GM12872 (cell line): Measurements from ENCODE around the gene VCAN.

Experiments used
- TF ChIP-seq, protein P1 (sequence below): IDR thresholded peaks from 3 replicates; pipeline ENCODE4 v1.5.1; 2011; ENCODE audit warnings: low read depth, mild to moderate bottlenecking, low read length, moderate library complexity; ENCODE audit not compliant: insufficient read depth

Gene VCAN

DNA sequence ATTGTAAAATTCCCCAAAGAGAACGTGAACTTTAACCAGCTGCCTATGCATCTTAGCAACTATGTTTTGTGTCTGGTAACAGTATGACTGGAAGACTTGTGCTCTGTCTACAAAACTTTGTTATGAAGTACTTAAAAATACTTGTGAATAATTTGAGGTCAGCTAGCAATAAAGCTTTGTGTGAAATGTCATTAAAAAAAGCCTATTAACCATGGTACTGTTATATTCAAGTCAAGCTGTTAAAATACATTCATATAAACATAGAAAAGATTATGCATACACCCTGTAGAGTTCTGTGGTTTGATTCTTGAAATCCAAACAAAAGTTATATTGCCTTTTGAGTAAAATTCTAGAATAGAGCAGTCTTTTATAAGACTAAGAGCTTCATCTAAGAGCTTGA, 60.1 kb downstream of the VCAN start:
- TF ChIP-seq, protein P1, sequence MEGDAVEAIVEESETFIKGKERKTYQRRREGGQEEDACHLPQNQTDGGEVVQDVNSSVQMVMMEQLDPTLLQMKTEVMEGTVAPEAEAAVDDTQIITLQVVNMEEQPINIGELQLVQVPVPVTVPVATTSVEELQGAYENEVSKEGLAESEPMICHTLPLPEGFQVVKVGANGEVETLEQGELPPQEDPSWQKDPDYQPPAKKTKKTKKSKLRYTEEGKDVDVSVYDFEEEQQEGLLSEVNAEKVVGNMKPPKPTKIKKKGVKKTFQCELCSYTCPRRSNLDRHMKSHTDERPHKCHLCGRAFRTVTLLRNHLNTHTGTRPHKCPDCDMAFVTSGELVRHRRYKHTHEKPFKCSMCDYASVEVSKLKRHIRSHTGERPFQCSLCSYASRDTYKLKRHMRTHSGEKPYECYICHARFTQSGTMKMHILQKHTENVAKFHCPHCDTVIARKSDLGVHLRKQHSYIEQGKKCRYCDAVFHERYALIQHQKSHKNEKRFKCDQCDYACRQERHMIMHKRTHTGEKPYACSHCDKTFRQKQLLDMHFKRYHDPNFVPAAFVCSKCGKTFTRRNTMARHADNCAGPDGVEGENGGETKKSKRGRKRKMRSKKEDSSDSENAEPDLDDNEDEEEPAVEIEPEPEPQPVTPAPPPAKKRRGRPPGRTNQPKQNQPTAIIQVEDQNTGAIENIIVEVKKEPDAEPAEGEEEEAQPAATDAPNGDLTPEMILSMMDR, result no peak

DNA sequence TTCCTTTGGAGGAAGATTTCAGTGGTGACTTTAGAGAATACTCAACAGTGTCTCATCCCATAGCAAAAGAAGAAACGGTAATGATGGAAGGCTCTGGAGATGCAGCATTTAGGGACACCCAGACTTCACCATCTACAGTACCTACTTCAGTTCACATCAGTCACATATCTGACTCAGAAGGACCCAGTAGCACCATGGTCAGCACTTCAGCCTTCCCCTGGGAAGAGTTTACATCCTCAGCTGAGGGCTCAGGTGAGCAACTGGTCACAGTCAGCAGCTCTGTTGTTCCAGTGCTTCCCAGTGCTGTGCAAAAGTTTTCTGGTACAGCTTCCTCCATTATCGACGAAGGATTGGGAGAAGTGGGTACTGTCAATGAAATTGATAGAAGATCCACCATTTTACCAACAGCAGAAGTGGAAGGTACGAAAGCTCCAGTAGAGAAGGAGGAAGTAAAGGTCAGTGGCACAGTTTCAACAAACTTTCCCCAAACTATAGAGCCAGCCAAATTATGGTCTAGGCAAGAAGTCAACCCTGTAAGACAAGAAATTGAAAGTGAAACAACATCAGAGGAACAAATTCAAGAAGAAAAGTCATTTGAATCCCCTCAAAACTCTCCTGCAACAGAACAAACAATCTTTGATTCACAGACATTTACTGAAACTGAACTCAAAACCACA, 67.4 kb downstream of the VCAN start:
- TF ChIP-seq, protein P1, result no peak

DNA sequence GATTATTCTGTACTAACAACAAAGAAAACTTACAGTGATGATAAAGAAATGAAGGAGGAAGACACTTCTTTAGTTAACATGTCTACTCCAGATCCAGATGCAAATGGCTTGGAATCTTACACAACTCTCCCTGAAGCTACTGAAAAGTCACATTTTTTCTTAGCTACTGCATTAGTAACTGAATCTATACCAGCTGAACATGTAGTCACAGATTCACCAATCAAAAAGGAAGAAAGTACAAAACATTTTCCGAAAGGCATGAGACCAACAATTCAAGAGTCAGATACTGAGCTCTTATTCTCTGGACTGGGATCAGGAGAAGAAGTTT, 67.9 kb downstream of the VCAN start:
- TF ChIP-seq, protein P1, result no peak

DNA sequence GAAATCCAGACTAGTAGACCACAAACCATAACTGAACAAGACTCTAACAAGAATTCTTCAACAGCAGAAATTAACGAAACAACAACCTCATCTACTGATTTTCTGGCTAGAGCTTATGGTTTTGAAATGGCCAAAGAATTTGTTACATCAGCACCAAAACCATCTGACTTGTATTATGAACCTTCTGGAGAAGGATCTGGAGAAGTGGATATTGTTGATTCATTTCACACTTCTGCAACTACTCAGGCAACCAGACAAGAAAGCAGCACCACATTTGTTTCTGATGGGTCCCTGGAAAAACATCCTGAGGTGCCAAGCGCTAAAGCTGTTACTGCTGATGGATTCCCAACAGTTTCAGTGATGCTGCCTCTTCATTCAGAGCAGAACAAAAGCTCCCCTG, 68.6 kb downstream of the VCAN start:
- TF ChIP-seq, protein P1, result no peak

DNA sequence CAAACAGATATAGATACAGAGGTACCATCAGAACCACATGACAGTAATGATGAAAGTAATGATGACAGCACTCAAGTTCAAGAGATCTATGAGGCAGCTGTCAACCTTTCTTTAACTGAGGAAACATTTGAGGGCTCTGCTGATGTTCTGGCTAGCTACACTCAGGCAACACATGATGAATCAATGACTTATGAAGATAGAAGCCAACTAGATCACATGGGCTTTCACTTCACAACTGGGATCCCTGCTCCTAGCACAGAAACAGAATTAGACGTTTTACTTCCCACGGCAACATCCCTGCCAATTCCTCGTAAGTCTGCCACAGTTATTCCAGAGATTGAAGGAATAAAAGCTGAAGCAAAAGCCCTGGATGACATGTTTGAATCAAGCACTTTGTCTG, 69.2 kb downstream of the VCAN start:
- TF ChIP-seq, protein P1, result no peak

DNA sequence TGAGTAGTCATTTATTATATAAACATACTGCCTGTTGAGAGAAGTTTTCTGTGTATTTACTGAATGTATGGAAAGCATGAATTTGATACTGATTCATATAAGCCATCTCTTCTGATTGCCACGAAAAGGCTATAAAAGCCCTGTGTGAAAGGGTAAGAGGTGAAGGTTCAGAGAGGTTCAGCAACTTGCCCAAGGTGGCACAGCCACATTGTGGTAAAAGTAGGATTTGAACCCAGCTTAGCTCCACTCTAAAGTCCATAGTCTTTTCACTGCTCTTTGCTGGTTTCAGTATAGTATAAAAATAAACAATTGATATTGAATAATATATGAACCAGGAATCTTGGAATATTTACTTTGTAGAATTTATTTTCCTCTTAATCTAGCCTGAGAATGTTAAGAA, 71.3 kb downstream of the VCAN start:
- TF ChIP-seq, protein P1, result no peak

DNA sequence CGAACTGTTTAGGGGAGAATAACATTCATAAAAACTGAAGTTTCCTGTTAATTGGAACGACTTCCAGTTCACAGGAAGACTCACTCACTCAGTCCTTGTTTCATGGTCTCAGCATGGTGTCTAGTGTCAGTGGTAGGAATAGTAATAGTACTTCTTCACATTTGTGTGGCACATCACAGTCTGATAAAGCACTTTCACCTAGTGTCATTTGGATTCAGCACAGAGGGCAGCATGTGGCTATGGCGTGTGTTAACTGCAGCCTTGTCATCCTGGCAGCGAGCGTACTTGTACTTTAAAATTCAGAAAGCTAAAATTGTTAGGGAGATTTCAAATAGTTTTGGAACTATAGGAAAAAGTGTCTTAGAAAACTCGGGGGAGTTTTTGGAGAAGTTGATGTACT, 72.4 kb downstream of the VCAN start:
- TF ChIP-seq, protein P1, result no peak
